Loucy (cell line): ENCODE results near the gene ANKS4B.

ENCODE experiments used
- EZH2phosphoT487 ChIP-seq: fragments of 200-600 bp; IDR thresholded peaks from 2 replicates; pipeline ENCODE4 v1.6.1; 2018; ENCODE audit warnings: antibody characterized with exemption, mild to moderate bottlenecking, moderate library complexity, borderline replicate concordance
- TF ChIP-seq, protein P1 (sequence below): fragments of 200-600 bp; sonication (generic); conservative IDR thresholded peaks from 2 replicates; pipeline ENCODE4 v1.5.1; 2014; ENCODE audit warnings: mild to moderate bottlenecking, antibody characterized with exemption, low read length

DNA sequence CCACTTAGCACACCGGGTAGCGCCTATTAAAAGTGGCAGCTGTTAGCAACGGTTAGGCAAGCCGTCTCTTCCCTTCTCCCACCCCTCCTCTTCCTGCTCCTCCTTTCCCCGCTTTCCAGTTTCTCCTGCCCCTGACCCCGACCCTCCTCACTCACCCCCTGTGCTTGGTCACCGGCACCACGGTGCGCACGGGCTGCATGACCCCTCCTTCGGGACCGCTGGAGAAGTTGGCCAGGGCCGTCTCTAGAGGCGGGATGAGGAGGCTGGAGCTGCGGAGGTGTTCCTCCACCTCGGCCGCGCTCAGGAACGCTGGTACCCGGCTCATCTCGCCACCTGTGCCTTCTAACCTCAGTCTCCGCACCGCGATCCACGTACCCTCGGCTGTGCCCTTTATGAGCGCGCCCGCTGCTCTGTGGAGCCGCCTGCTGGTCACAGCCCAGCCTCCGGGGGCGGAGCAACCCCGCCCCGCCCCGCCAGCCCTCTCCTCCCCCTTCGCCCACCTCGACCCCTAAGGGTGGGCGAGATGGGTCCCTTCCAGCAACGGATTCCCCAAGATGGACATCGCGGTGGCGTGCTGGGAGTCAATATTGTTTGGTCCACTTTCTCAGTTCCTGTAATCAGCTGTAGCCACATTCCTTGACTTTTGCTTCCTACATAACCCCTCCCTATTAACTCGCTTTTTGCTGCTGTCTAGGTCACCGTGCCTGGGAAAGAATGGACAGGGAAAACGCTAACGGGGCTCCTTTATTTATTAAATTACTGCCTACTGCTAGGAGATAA is 44.6 kb downstream of the ANKS4B start, which contains the start of gene CRYM:
- TF ChIP-seq, protein P1, sequence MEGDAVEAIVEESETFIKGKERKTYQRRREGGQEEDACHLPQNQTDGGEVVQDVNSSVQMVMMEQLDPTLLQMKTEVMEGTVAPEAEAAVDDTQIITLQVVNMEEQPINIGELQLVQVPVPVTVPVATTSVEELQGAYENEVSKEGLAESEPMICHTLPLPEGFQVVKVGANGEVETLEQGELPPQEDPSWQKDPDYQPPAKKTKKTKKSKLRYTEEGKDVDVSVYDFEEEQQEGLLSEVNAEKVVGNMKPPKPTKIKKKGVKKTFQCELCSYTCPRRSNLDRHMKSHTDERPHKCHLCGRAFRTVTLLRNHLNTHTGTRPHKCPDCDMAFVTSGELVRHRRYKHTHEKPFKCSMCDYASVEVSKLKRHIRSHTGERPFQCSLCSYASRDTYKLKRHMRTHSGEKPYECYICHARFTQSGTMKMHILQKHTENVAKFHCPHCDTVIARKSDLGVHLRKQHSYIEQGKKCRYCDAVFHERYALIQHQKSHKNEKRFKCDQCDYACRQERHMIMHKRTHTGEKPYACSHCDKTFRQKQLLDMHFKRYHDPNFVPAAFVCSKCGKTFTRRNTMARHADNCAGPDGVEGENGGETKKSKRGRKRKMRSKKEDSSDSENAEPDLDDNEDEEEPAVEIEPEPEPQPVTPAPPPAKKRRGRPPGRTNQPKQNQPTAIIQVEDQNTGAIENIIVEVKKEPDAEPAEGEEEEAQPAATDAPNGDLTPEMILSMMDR = no peak
- no peak for TF ChIP-seq EZH2phosphoT487
